CD4-positive, alpha-beta T cell treated with Interleukin-4 for 1 hour (primary cell): ENCODE measurements around the gene CCDC107.

Experiments
- DNase-seq, 2 donors: peaks; one replicate each; pipeline ENCODE4 v3.0.0-alpha.2; 2020 to 2022

The CCDC107 gene

GRCh38 chr9:35708146-35708545 lies 50.1 kb downstream of the CCDC107 start:
- no peak for DNase-seq

- DNase-seq: no peak
Measured at GRCh38 chr9:35710818-35711500, 52.9 kb downstream of the CCDC107 start.
